Activated CD4-positive, alpha-beta T cell treated with anti-CD3 and anti-CD28 coated beads for 4 hours (primary cell): ENCODE data around the gene SPP2.

Source experiments
- DNase-seq, 2 donors: peaks; one replicate each; pipeline ENCODE4 v3.0.0-alpha.2; 2020

SPP2 gene

DNA sequence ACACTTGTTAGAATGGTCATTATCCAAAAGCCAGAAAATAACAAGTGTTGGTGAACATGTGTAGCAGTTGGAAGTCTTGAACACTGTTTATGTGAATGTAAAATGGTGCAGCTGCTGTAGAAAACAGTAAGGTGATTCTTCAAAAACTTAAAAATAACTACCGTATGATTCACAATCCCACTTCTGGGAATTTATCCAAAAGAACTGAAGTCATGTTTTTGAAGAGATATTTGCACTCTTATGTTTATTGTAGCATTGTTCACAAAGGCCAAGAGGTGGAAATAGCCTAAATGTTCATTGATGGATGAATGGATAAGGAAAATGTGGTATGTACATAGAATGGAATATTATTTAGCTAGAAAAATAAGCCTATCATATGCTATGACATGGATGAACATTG lies 6.3 kb upstream of the SPP2 start:
- no peak for DNase-seq

- DNase-seq = no peak
These were observed 4.0 kb upstream of the SPP2 start for GRCh38 chr2:234046521-234046920.

- no peak for DNase-seq
These were observed 3.1 kb upstream of the SPP2 start for GRCh38 chr2:234047361-234047760.

GRCh38 chr2:234048049-234048448 lies 2.5 kb upstream of the SPP2 start:
- no peak for DNase-seq

- no peak for DNase-seq
These were observed 1.0 kb downstream of the SPP2 start for GRCh38 chr2:234051374-234052070.

- no peak for DNase-seq
These were observed 8.4 kb downstream of the SPP2 start for GRCh38 chr2:234058881-234059280.

- DNase-seq = no peak
These were observed 9.7 kb downstream of the SPP2 start for GRCh38 chr2:234060236-234060635.

- no peak for DNase-seq
These were observed 11.2 kb downstream of the SPP2 start for GRCh38 chr2:234061624-234062257.

- DNase-seq = no peak
These were observed 16.1 kb downstream of the SPP2 start for GRCh38 chr2:234066587-234066986.

GRCh38 chr2:234071664-234072063 lies 21.2 kb downstream of the SPP2 start:
- DNase-seq = no peak

DNA sequence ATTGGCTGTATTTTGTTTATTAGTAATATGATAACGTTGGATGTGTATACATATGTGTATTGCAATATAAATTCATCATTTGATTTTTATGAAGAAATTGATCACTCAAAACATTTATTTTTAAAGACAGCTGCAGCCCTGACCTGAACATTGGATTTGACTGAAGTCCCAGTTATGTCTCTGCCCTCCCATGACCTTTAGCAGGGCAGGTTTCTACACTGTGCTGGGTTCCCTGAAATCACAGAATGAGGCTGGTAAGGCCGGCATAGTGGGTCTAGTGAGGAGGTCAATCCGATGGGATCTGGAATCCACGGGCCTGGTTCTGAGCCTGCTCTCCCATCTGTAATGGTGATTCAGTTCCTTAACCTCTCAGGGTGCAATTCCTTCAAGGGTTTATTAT lies 22.0 kb downstream of the SPP2 start:
- DNase-seq = no peak

GRCh38 chr2:234074751-234075517 lies 24.4 kb downstream of the SPP2 start:
- DNase-seq = no peak

- no peak for DNase-seq
These were observed 25.0 kb downstream of the SPP2 start for GRCh38 chr2:234075518-234075915.

DNA sequence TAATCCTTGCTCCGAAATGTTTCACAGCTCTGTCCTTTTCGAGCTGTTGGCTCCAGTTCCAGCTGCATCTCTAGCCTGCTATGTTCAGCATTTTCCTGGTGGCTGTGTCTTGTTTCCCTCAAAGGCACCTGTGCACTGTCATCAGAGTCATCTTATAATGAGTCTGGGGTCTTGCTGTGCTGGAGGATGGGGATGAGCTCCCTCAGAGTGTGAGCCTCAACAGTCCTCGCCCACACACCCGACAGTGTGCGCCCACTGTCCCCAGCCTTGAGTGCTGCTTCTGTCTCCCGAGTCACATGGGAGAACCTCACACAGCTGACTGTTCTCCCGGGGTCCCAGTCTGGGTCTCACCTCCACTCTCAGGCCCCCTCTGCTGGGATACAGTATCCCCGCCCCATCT lies 25.4 kb downstream of the SPP2 start:
- DNase-seq = no peak

DNA sequence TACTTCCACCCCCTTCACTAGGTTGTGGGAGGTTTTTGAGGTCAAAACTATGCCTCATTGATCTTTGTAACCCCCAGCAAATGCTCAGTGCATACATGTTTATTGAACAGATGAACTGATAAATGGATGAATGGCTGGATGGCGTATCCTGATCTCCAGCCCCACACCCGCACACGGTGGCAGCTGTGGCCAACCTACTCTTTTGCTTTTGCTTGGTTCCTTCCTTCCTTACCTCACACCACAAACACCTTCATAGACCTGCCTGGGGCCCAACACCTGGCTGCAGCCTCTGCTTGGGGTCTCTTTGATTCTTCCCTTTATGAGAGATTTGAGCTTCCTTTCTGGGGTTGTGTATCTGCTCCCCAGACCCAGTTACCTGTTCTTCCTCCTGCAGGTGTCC lies 25.9 kb downstream of the SPP2 start:
- DNase-seq = no peak

GRCh38 chr2:234078129-234078528 lies 27.6 kb downstream of the SPP2 start:
- DNase-seq = no peak

- DNase-seq = no peak
These were observed 31.7 kb downstream of the SPP2 start for GRCh38 chr2:234081970-234082822.

DNA sequence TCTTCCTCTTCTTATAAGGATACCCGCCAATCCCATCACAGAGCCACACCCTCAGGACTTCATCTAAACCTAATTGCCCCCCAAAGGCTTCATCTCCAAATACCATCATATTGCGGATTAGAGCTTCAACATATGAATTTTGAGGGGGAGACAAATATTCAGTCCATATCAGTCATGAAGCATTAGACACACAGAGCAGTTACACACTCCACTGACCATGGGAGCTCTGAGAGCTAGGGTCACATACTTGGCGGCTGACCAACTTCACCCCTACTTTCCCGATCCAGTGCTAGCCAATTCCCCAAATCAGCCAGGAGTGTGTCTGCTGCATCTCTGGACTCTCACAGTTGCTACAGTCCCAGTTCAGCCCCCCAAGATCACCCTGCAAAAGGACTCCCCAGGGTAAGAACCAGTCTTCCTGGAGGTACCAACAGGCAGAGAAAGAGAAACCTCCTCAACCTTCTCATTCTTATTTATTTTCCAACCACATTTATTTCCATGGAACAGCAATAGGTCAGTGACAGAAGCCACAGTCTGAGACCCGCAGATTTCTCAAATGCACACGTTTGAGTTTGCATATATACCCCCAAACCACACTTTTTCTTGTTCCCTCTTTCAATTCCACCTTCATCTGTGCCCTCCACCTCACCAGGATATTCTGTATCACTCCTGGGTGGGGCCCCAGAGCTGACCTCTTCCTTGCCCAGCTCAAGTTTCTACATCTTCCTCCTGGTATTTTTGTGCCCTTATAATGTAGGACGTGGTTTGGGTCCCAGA lies 33.3 kb downstream of the SPP2 start:
- DNase-seq = no peak

DNA sequence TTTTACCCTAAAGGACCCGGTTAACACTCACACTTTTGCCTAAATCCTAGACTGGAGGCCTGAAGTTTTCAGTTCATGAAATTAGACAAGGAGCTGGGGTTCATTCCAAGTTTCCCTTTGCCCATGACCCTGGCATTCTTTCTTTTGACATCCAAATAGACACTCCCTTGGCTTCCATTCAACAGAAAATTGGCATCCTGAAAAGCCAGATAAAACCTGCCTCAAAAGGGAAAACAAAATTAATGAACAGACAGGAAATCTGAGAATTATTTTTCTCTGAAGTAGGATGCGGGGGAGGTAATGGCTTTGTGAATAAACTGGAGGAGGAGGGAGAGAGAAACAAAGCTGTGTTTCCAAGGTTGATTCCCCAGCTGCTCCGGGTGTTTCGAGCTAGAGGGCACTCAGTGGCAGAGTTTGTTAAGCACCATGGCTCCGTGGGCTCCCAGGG lies 41.0 kb downstream of the SPP2 start:
- no peak for DNase-seq

DNA sequence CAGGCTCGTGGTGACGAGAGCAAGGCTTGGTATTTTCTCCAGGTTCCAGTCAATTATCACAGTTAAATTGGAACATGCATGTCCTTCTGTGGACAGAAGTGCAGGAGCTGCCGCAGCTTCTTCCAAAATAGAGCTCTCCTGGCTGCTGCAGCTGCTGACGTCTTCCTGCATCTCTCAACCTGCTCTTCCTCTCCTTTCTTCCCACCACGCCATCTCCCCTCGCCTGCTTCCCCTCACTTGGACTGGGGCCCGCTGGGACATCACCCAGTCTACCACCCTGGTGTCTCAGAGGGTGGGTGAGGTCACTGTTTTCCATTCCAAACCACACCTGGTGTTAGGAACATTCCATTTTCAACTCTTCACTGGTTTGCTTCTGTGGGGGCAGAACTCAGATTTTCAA lies 41.4 kb downstream of the SPP2 start:
- DNase-seq = no peak

- DNase-seq = no peak
These were observed 41.8 kb downstream of the SPP2 start for GRCh38 chr2:234092344-234092743.

- DNase-seq = no peak
These were observed 44.8 kb downstream of the SPP2 start for GRCh38 chr2:234095301-234095700.
